HepG2 (cell line): ENCODE results near the gene FASTK. TPM values are rescaled to one million over a fixed set of nuclear protein-coding genes. Genes with fewer than 3 reads are reported as not detected.

Experiments
- AHR ChIP-seq: IDR thresholded peaks from 2 replicates; pipeline ENCODE4 v1.6.1; 2018; ENCODE audit warnings: missing genetic modification reagents, missing compliant biosample characterization
- HMGA1 ChIP-seq: sonication (generic); formaldehyde crosslinking; conservative IDR thresholded peaks from 2 replicates; pipeline ENCODE4 v1.4.0; 2020; ENCODE audit warnings: missing genetic modification reagents
- JARID2 ChIP-seq: sonication (generic); formaldehyde crosslinking; IDR thresholded peaks from 2 replicates; pipeline ENCODE4 v1.8.1; 2023; ENCODE audit warnings: missing genetic modification reagents, inconsistent platforms; ENCODE audit not compliant: insufficient replicate concordance
- MTA1 ChIP-seq: sonication (generic); formaldehyde crosslinking; IDR thresholded peaks from 2 replicates; pipeline ENCODE4 v1.4.0; 2020; ENCODE audit warnings: missing genetic modification reagents, mild to moderate bottlenecking, borderline replicate concordance
- PLSCR1 ChIP-seq: sonication (generic); formaldehyde crosslinking; IDR thresholded peaks from 2 replicates; pipeline ENCODE4 v1.5.0; 2020; ENCODE audit warnings: missing genetic modification reagents, mild to moderate bottlenecking, borderline replicate concordance
- PRDM10 ChIP-seq: sonication (generic); formaldehyde crosslinking; IDR thresholded peaks from 2 replicates; pipeline ENCODE4 v1.4.0; 2020; ENCODE audit warnings: low read depth, missing genetic modification reagents
- RFX5 ChIP-seq: IDR thresholded peaks from 2 replicates; pipeline ENCODE4 v1.6.1; 2011; ENCODE audit warnings: low read depth, low read length, improper control_type of control experiment
- TBL1XR1 ChIP-seq: fragments of 150-350 bp; IDR thresholded peaks from 2 replicates; pipeline ENCODE4 v1.6.1; 2014; ENCODE audit warnings: borderline replicate concordance, low read length; ENCODE audit not compliant: partially characterized antibody
- ZBTB44 ChIP-seq: sonication (generic); formaldehyde crosslinking; IDR thresholded peaks from 2 replicates; pipeline ENCODE4 v1.4.0; 2020; ENCODE audit warnings: missing genetic modification reagents
- ZNF160 ChIP-seq: sonication (generic); formaldehyde crosslinking; IDR thresholded peaks from 2 replicates; pipeline ENCODE4 v1.8.0; 2022; ENCODE audit warnings: mild to moderate bottlenecking, inconsistent platforms, missing genetic modification reagents
- ZNF354B ChIP-seq: sonication (generic); formaldehyde crosslinking; IDR thresholded peaks from 2 replicates; pipeline ENCODE4 v1.8.0; 2022; ENCODE audit warnings: mild to moderate bottlenecking, missing genetic modification reagents
- ZNF512 ChIP-seq: sonication (generic); formaldehyde crosslinking; IDR thresholded peaks from 2 replicates; pipeline ENCODE4 v1.4.0; 2020; ENCODE audit warnings: mild to moderate bottlenecking, missing genetic modification reagents
- ZNF562 ChIP-seq: sonication (generic); formaldehyde crosslinking; IDR thresholded peaks from 2 replicates; pipeline ENCODE4 v1.8.0; 2022; ENCODE audit warnings: missing genetic modification reagents, borderline replicate concordance
- ZNF607 ChIP-seq: sonication (generic); formaldehyde crosslinking; IDR thresholded peaks from 2 replicates; pipeline ENCODE4 v1.5.1; 2020; ENCODE audit warnings: missing genetic modification reagents, mild to moderate bottlenecking, borderline replicate concordance
- ZNF616 ChIP-seq: sonication (generic); formaldehyde crosslinking; IDR thresholded peaks from 2 replicates; pipeline ENCODE4 v1.5.0; 2020; ENCODE audit warnings: low read depth, mild to moderate bottlenecking, missing genetic modification reagents
- ZNF878 ChIP-seq: sonication (generic); formaldehyde crosslinking; IDR thresholded peaks from 2 replicates; pipeline ENCODE4 v1.8.1; 2023; ENCODE audit warnings: mild to moderate bottlenecking, missing genetic modification reagents, moderate library complexity
- polyA plus RNA-seq, 8 experiments: library from polyadenylated mRNA; depleted of rRNA in 3 of 8; stranded (reverse) in 7 of 8; unstranded in 1 of 8; fragments of >200 nt; fragmentation: Illumina TruSeq in 4 of 8; extraction: Trizol in 4 of 8; gene quantifications; 2 replicates each; pipeline versions ENCODE4 v1.2.1 to v1.2.3, GENCODE V29; 2011 to 2016; ENCODE audit warnings: low read depth in 4 of 8, missing spikeins in 1 of 8, mixed read lengths in 1 of 8; ENCODE audit not compliant: insufficient read depth in 1 of 8
- total RNA-seq, 5 experiments: library from RNA; depleted of rRNA; stranded (reverse); fragments of >200 nt; fragmentation: Illumina TruSeq; extraction: Trizol; gene quantifications; 2 replicates each; pipeline ENCODE4 v1.2.3, GENCODE V29; 2016; ENCODE audit warnings: low read depth in 1 of 5
- TF ChIP-seq, protein P1 (sequence below): IDR thresholded peaks from 2 replicates; pipeline ENCODE4 v1.6.1; 2016; ENCODE audit warnings: missing genetic modification reagents, missing compliant biosample characterization

FASTK gene
- total and polyA plus RNA-seq, 2 of the 13 experiments (the other 11 are each of a cell fraction or from before 2014, with no cell fraction given) = 52.9 to 55.7 TPM

GRCh38 chr7:151057989-151058780 lies 22.4 kb downstream of the FASTK start (continued):
- TF ChIP-seq ZNF616 = no peak
- TF ChIP-seq ZNF354B (CRISPR knock-in tag) = no peak
- no peak for TF ChIP-seq RFX5
- TF ChIP-seq JARID2 = no peak
- TF ChIP-seq PLSCR1 (CRISPR knock-in tag) = no peak
- peak; percentile 51 for TF ChIP-seq TBL1XR1
- TF ChIP-seq, protein P1, sequence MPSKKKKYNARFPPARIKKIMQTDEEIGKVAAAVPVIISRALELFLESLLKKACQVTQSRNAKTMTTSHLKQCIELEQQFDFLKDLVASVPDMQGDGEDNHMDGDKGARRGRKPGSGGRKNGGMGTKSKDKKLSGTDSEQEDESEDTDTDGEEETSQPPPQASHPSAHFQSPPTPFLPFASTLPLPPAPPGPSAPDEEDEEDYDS (CRISPR knock-in tag) = peak; percentile 85
- TF ChIP-seq ZBTB44 (CRISPR knock-in tag) = no peak
- TF ChIP-seq ZNF562 (CRISPR knock-in tag) = no peak
- peak; percentile 51 for TF ChIP-seq ZNF878
- no peak for TF ChIP-seq ZNF512 (CRISPR knock-in tag)
- no peak for TF ChIP-seq HMGA1 (CRISPR knock-in tag)
- TF ChIP-seq ZNF607 (CRISPR knock-in tag) = peak; percentile 14; the same call in 1 of the 2 replicates
- peak; percentile 38; the same call in 1 of the 2 replicates for TF ChIP-seq ZNF160 (CRISPR knock-in tag)
- TF ChIP-seq MTA1 (CRISPR knock-in tag) = no peak
- TF ChIP-seq PRDM10 = no peak; the same call in 1 of the 2 replicates
- TF ChIP-seq AHR (CRISPR knock-in tag) = no peak
